DMS 273 (cell line): ENCODE results near the gene FBXW4.

ENCODE experiments used
- DNase-seq: peaks from one replicate; lab custom pipeline; 2025; ENCODE audit not compliant: unreplicated experiment; lab: John Stamatoyannopoulos, UW

FBXW4 gene

DNA sequence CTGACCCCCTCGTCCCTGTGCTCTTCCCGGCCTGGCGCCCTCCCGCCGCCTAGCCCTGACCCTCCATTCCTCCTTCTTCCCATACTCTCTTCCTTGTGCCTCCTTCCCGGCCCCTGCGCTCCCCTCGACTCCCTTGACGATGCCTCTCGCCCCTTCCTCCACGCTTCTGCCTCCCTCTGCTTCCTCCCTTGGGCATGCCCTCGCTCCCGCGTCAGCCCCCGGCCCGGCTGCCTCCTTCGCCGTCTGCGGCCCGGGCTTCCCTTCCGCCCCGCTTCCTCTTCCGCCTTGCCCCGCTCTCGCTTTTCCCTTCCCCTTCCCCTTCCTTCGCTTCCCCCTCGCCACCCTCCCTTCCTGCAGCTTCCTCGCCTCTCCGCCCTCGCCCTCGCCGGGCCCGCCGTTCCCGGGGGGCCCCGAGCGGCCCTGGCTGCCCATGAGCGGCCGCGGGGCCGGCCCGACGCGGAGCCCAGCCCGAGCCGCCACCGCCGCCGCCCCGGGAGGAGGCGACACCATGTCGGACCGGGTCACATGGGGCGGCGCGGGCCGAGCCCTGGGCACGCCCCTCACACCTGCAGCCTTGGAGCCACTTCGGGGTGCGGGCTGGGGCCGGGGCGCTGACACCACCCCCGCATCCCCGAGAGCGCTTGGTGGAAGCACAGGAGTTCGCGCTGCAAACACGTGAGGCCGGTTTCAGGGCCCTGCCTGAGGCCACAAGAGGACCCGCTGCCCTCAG, at the start of gene FBXW4:
TSS of gene FBXW4 (minus strand) at position 497 of the 730 bp plus-strand sequence. CDS start at position 432, 65 bp downstream.
- peak; percentile 69 for DNase-seq

- no peak for DNase-seq
These were observed 49.3 kb upstream of the FBXW4 start for GRCh38 chr10:101744267-101744666.

- DNase-seq: no peak
These were observed 47.0 kb upstream of the FBXW4 start for GRCh38 chr10:101741938-101742337.

DNA sequence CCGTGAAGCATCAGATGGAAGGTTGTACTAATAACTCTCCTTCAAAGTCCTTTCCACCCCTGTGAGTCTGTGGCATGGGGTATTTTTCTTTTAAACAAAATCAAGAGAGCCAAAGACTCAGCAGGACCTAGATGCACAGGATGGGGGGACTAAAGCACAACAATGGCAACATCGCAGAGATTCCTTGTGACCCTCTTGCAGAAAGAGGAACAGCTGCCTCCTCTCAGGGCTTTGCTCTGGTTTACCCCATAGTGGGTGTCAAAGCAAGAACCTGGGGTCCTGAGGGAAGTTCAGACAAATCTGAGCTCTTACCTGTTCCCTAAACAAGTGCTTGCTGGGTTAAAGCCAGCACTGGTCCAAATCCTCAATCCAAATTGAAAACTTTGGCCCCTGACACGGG, 41.7 kb upstream of the FBXW4 start:
- DNase-seq: no peak

DNA sequence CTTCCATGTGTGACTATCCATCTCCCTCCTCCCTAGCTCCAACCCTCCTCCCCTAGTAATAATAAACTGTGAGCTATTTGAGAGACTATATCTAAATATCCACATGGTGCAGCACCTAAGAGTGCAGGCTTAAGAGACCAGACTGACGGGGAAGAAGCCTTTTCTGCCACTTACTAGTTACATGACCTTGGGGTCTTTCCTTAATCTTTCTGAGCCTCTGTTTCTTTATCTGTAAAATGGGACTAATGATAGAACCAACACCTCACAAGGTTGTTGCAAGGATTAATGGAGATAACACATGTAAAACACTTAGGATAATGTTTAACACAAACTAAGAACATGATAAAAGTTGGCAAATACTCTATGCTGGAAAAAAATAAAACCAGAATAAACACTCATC, 37.1 kb upstream of the FBXW4 start:
- DNase-seq: no peak

GRCh38 chr10:101726115-101726387, 31.1 kb upstream of the FBXW4 start:
- no peak for DNase-seq

DNA sequence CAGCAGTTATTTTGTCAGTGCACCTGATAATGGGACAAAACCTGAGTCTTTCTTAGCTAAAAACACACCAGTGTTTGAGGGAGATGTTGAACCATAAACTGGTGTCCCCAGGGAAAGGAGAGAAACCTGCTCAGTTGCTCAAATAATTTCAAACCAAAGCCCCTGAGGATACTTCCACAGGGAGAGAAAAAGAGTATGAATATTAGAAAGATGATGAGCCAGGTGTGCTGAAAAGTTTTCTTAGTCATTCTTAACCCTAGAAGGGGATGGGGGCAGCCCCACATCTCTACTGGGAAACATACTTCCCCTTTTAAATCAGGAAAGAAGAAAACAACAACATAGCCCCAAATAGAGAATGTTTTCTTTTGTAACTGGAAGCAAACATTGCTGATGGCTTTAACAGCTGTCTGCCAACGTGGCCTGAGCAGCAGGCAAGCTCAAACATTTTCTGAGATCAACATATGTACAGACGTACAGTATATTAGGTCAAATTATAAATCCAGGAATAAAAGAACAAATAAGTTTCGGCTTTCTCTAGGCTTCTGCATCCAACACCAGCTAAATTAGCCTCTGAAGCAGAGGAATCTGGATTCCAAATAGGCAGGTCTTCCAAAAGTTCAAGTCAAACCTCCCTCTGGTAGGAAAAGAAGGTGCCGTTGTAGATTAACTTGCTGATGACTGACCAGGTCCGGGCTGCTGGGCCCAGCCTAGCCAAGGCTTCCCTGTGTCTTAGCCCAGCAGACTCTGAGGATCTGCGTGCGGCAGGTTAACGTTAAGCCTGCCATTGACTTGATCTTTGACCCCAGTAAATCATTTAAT, 30.5 kb upstream of the FBXW4 start:
- DNase-seq: peak; percentile 72

- no peak for DNase-seq
These were observed 29.5 kb upstream of the FBXW4 start for GRCh38 chr10:101724446-101724845.

- no peak for DNase-seq
These were observed 28.2 kb upstream of the FBXW4 start for GRCh38 chr10:101723176-101723575.

DNA sequence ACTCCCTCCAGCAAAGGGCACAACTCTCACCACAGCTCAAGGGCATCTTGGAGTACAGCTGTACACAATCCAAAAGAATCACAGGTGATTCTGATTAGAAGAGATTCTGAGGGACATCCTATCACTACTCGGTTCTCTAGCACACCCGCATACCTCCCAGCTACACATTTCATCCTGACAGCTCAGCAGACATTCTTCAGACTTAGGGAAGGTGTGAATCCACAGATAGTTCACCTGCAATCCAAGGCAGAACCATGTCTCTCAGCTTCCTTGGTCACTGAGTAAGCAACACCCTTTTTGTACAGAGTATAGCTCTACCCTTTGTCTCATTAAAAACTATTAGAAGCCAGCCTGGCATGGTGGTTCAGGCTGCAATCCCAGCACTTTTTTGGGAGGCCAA, 26.8 kb upstream of the FBXW4 start:
- DNase-seq: no peak

DNA sequence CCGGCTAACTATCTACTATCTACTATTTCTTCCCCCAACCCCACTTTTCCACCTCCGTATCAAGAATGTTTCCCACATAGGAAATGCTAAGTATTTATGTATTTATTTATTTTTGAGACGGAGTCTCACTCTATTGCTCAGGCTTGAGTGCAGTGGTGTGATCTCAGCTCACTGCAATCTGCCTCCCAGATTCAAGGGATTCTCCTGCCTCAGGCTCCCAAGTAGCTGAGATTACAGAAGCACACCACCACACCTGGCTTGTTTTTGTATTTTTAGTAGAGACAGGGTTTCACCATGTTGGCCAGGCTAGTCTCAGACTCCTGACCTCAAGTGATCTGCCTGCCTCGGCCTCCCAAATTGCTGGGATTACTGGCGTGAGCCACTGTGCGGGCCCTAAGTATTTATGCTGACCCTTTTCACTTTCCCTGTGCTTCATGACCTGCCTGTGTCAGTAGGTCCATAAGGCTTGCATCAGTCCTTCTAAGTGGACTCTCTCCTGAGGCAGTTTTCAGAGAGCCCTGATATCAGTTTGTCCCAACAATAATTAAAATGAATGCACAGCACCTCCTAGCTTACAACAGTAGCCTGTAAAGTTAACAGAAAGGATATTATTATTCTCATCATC, 25.7 kb upstream of the FBXW4 start:
- DNase-seq: no peak

- DNase-seq: no peak
These were observed 23.8 kb upstream of the FBXW4 start for GRCh38 chr10:101718690-101719275.

DNA sequence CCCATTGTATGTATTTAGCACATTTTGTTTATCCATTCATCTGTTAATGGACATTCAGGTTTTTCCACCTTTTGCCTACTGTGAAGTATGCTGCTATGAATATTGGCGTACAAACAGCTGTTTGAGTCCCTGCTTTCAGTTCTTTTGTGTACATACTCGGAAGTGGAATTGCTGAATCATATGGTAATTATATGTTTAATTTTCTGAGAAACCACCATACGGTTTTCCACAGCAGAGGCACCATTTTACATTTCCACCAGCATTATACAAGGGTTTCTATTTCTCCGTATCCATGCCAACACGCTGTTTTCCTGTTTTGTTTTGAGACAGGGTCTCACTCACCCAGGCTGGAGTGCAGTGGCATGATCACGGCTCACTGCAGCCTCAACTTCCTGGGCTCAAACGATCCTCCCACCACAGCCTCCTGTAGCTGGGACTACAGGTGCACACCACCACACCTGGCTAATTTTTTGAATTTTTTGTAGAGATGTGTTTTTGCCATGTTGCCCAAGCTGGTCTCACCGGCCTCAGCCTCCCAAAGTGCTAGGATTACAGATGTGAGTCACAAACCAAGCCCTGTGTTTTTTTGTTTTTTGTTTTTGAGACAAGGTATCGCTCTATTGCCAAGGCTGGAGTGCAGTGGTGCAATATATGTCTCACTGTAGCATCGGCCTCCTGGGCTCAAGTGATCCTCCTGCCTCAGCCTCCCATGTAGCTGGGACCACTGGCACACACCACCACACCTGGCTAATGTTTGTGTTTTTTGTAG, 22.1 kb upstream of the FBXW4 start:
- no peak for DNase-seq

- DNase-seq: no peak
These were observed 18.0 kb upstream of the FBXW4 start for GRCh38 chr10:101712997-101713396.

- DNase-seq: no peak
These were observed 15.8 kb upstream of the FBXW4 start for GRCh38 chr10:101710793-101711192.

- no peak for DNase-seq
These were observed 15.2 kb upstream of the FBXW4 start for GRCh38 chr10:101710059-101710695.

GRCh38 chr10:101709359-101710058, 14.5 kb upstream of the FBXW4 start:
- no peak for DNase-seq

- DNase-seq: no peak
These were observed 13.9 kb upstream of the FBXW4 start for GRCh38 chr10:101708870-101709269.

GRCh38 chr10:101708073-101708472, 13.1 kb upstream of the FBXW4 start:
- DNase-seq: no peak

- DNase-seq: no peak
These were observed 9.4 kb upstream of the FBXW4 start for GRCh38 chr10:101704331-101704730.
